Caco-2 (cell line): ENCODE data around the gene NTMT1. TPM values are rescaled to one million over a fixed set of nuclear protein-coding genes. Genes with fewer than 3 reads are reported as not detected.

Source experiments
- BruUV-seq: library from RNA; stranded (reverse); fragments of 400-500 nt; replicated peaks from 2 replicates; lab custom pipeline; 2021; lab: Mats Ljungman, UMichigan
- CTCF ChIA-PET: fragments of 300-600 bp; sonication (Branson Sonifier 250); formaldehyde crosslinking; loops from one replicate; lab custom pipeline; 2022; ENCODE audit warnings: antibody characterized with exemption; lab: Charles Lee
- POLR2A ChIA-PET: fragments of 300-600 bp; sonication (Branson Sonifier 250); formaldehyde crosslinking; loops from one replicate; lab custom pipeline; 2022; ENCODE audit warnings: antibody characterized with exemption; lab: Charles Lee
- DNase-seq, 2 experiments: peaks; one replicate each; pipeline versions ENCODE4 v3.0.0 to v3.0.0-alpha.2; 2020 to 2022
- H3K27me3 ChIP-seq: replicated peaks from 2 replicates; pipeline ENCODE4 v1.6.0; 2011; ENCODE audit warnings: low read length; ENCODE audit not compliant: control insufficient read depth, insufficient read depth
- H3K36me3 ChIP-seq: 2 replicates; pipeline ENCODE4 v1.5.1; 2011; ENCODE audit warnings: low read length; ENCODE audit not compliant: control insufficient read depth, insufficient read depth
- H3K4me1 ChIP-seq: fragments of 250-450 bp; sonication (Bioruptor Pico); 2 replicates; pipeline ENCODE4 v1.5.1; 2020; ENCODE audit warnings: mild to moderate bottlenecking
- H3K4me3 ChIP-seq: 2 replicates; pipeline ENCODE4 v1.5.1; 2011; ENCODE audit warnings: low read depth, mild to moderate bottlenecking, control low read depth, low read length
- H3K9me3 ChIP-seq: fragments of 250-450 bp; sonication (Bioruptor Pico); 2 replicates; pipeline ENCODE4 v1.5.1; 2020; ENCODE audit warnings: mild to moderate bottlenecking, moderate library complexity
- H3K27ac Mint-ChIP-seq: one replicate; pipeline ENCODE4 v1.8.0; 2022; ENCODE audit warnings: mixed read lengths; ENCODE audit not compliant: unreplicated experiment
- H3K27me3 Mint-ChIP-seq: one replicate; pipeline ENCODE4 v1.8.0; 2022; ENCODE audit warnings: mixed read lengths; ENCODE audit not compliant: insufficient read depth, unreplicated experiment
- H3K36me3 Mint-ChIP-seq: one replicate; pipeline ENCODE4 v1.8.0; 2022; ENCODE audit warnings: mild to moderate bottlenecking, mixed read lengths; ENCODE audit not compliant: insufficient read depth, unreplicated experiment
- H3K4me1 Mint-ChIP-seq: one replicate; pipeline ENCODE4 v1.8.0; 2022; ENCODE audit warnings: low read depth, mixed read lengths; ENCODE audit not compliant: unreplicated experiment
- H3K4me3 Mint-ChIP-seq: one replicate; pipeline ENCODE4 v1.8.0; 2022; ENCODE audit warnings: mild to moderate bottlenecking, moderate library complexity, mixed read lengths; ENCODE audit not compliant: unreplicated experiment
- H3K9me3 Mint-ChIP-seq: one replicate; pipeline ENCODE4 v1.8.0; 2022; ENCODE audit warnings: mixed read lengths; ENCODE audit not compliant: unreplicated experiment
- intact Hi-C: fragments of 100-400 bp; cut with micrococcal nuclease; formaldehyde crosslinking; loops from one replicate; pipeline ENCODE4 v1.10.0; 2022; ENCODE audit not compliant: unreplicated experiment
- total RNA-seq: library from RNA; stranded (reverse); gene quantifications from 2 replicates; pipeline ENCODE4 v1.2.3, GENCODE V29; 2022
- TF ChIP-seq, protein P1 (sequence below), 2 experiments: fragments of 200-600 bp in 1 of 2; IDR thresholded peaks; 1 replicate in 1 of 2; 2 replicates in 1 of 2; pipeline versions ENCODE4 v1.5.1 to v1.8.0; 2011 to 2022; ENCODE audit warnings: antibody characterized with exemption in 1 of 2, control low read depth in 1 of 2, inconsistent platforms in 1 of 2, low read depth in 1 of 2, low read length in 1 of 2, mild to moderate bottlenecking in 1 of 2, moderate library complexity in 1 of 2; ENCODE audit not compliant: insufficient read depth in 1 of 2, severe bottlenecking in 1 of 2, unreplicated experiment in 1 of 2

NTMT1 gene
- total RNA-seq, 1 experiment from 2014 or later = 44.1 TPM

DNA sequence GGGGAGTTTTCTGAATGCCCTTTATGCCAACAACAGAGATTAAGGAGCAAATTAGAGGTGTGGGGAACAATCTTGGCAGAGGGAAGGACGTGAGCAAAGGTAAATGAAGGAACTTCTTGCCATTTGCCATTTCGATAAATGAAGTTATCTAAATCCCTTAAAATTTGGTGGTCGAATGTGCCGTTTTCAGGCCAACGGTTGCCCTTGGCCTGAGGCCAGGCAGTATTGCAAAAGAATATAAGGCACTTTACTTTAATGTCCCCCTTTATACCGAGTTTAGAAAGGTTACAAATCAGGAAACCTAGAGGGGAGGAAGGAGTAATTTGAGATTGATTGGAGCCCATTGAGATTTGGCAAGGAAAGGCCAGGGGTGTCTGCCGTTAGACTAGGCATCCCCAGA, 31.3 kb upstream of the NTMT1 start:
- Mint-ChIP-seq H3K27ac (no peak overlapping the region), H3K9me3 (no peaks in the 10 kb centered on the region), H3K4me1 (peaks cover 25% of the 10 kb centered on the region), H3K36me3 (peaks cover 5% of the 10 kb centered on the region), H3K27me3 (no peaks in the 10 kb centered on the region), H3K4me3 (no peak overlapping the region)
- ChIA-PET CTCF (no interaction called here), POLR2A (no interaction called here)
- no peak for DNase-seq
- no TSS peak for BruUV-seq
- TF ChIP-seq, protein P1, sequence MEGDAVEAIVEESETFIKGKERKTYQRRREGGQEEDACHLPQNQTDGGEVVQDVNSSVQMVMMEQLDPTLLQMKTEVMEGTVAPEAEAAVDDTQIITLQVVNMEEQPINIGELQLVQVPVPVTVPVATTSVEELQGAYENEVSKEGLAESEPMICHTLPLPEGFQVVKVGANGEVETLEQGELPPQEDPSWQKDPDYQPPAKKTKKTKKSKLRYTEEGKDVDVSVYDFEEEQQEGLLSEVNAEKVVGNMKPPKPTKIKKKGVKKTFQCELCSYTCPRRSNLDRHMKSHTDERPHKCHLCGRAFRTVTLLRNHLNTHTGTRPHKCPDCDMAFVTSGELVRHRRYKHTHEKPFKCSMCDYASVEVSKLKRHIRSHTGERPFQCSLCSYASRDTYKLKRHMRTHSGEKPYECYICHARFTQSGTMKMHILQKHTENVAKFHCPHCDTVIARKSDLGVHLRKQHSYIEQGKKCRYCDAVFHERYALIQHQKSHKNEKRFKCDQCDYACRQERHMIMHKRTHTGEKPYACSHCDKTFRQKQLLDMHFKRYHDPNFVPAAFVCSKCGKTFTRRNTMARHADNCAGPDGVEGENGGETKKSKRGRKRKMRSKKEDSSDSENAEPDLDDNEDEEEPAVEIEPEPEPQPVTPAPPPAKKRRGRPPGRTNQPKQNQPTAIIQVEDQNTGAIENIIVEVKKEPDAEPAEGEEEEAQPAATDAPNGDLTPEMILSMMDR (IDR thresholded peaks at IDR 0.05; ENCODE audit: insufficient read depth in 1 of 2, low read depth in 1 of 2, low read length in 1 of 2, severe bottlenecking in 1 of 2, unreplicated experiment in 1 of 2) = no peak
- H3K4me1 ChIP-seq = peaks cover 42% of the 10 kb centered on the region
- no peaks in the 10 kb centered on the region for H3K36me3 ChIP-seq
- intact Hi-C loops = loop anchor here (5.0 kb wide), 2 partner anchors 37 to 97 kb away; no protein-coding TSS in a partner anchor
- H3K9me3 ChIP-seq = no peaks in the 10 kb centered on the region
- no peak overlapping the region for H3K4me3 ChIP-seq
- no peaks in the 10 kb centered on the region for H3K27me3 ChIP-seq

DNA sequence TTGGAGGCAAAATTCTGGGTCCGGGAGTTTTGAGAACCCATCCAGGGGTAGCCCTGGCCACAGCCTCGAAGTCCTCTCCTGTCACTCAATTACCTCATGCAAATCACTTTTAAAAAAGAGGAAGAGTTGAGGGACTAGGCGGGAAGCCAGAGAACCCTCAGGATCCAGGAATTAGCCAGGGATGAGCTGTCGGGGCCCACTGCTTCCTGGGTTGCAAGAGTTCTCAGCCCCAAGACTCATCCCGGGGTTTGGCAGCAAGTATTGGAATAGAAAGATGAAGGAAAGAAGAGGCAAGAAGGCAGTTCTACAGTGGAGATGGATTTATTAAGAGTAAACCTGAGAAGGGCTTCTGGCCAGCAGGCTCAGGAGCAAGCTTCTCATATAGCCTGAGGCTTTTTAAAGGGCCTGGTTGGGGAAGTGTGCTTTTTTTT, 30.6 kb upstream of the NTMT1 start:
- Mint-ChIP-seq H3K36me3 (peaks cover 5% of the 10 kb centered on the region), H3K27ac (no peak overlapping the region), H3K4me1 (peaks cover 25% of the 10 kb centered on the region), H3K27me3 (no peaks in the 10 kb centered on the region), H3K9me3 (no peaks in the 10 kb centered on the region), H3K4me3 (no peak overlapping the region)
- H3K4me3 ChIP-seq = no peak overlapping the region
- H3K9me3 ChIP-seq = no peaks in the 10 kb centered on the region
- H3K4me1 ChIP-seq = peaks cover 42% of the 10 kb centered on the region
- BruUV-seq = no TSS peak
- ChIA-PET POLR2A (no interaction called here), CTCF (no interaction called here)
- no peaks in the 10 kb centered on the region for H3K36me3 ChIP-seq
- TF ChIP-seq, protein P1 (IDR thresholded peaks at IDR 0.05; ENCODE audit: insufficient read depth in 1 of 2, low read depth in 1 of 2, low read length in 1 of 2, severe bottlenecking in 1 of 2, unreplicated experiment in 1 of 2) = no peak
- no peaks in the 10 kb centered on the region for H3K27me3 ChIP-seq
- intact Hi-C loops = loop anchor here (5.0 kb wide), 2 partner anchors 38 to 98 kb away; no protein-coding TSS in a partner anchor
- no peak for DNase-seq

DNA sequence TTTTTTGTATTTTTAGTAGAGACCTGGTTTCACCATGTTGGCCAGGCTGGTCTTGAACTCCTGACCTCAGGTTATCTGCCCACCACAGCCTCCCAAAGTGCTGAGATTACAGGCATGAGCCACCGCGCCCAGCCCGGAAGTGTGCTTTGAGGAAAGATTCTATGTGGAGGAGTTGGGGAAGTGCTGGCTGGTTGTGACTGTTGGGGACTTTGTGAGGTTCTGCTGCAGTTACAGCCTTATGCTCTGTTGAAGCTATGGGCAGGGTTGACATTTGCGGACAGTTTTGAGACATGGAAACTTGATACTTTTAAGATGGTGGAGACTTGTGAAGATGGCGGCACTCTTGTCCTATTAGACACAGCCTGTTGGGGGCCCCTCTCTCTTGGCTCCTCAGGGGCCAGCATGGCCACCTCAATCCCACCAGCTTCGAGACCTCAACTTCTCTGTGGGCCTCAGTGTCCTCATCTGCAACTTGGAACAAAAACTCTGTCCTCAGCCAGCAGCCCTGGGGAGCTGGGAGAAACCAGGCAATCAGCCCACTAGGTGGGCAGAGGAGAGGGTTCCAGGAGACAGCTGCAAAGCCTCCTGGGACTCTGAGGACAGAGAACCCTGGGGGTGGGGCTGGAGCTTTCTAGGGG, 29.9 kb upstream of the NTMT1 start:
- Mint-ChIP-seq H3K9me3 (no peaks in the 10 kb centered on the region), H3K27ac (peak overlapping the region; percentile 76), H3K4me3 (peak overlapping the region; percentile 68), H3K36me3 (peaks cover 5% of the 10 kb centered on the region), H3K27me3 (no peaks in the 10 kb centered on the region), H3K4me1 (peaks cover 25% of the 10 kb centered on the region)
- Histone ChIP-seq H3K27me3 (no peaks in the 10 kb centered on the region), H3K36me3 (no peaks in the 10 kb centered on the region), H3K4me3 (no peak overlapping the region), H3K4me1 (peaks cover 42% of the 10 kb centered on the region), H3K9me3 (no peaks in the 10 kb centered on the region)
- no TSS peak for BruUV-seq
- CTCF ChIA-PET = interaction anchor here (1.4 to 1.6 kb wide), 2 partner anchors 10 to 429 kb away, joined by 3 to 4 read pairs; no protein-coding TSS in a partner anchor
- POLR2A ChIA-PET = no interaction called here
- no peak for DNase-seq
- TF ChIP-seq, protein P1 (IDR thresholded peaks at IDR 0.05; ENCODE audit: insufficient read depth in 1 of 2, low read depth in 1 of 2, low read length in 1 of 2, severe bottlenecking in 1 of 2, unreplicated experiment in 1 of 2) = no peak
- intact Hi-C loops = loop anchor here (5.0 kb wide), 2 partner anchors 39 to 99 kb away; no protein-coding TSS in a partner anchor
